PFSK-1 (cell line): Measurements from ENCODE around the gene FZD7.

Experiments
- TAF1 ChIP-seq: IDR thresholded peaks from 2 replicates; pipeline ENCODE4 v1.6.1; 2012; ENCODE audit warnings: low read length, control low read depth, borderline replicate concordance; ENCODE audit not compliant: insufficient read depth
- TF ChIP-seq, protein P1 (sequence below), 2 experiments: IDR thresholded peaks; 2 replicates each; pipeline versions ENCODE4 v1.6.1 to v1.8.0; 2011 to 2012; ENCODE audit warnings: low read depth in 2 of 2, low read length in 2 of 2, control low read depth in 1 of 2, inconsistent platforms in 1 of 2, mild to moderate bottlenecking in 1 of 2, moderate library complexity in 1 of 2; ENCODE audit not compliant: insufficient read depth in 1 of 2

DNA sequence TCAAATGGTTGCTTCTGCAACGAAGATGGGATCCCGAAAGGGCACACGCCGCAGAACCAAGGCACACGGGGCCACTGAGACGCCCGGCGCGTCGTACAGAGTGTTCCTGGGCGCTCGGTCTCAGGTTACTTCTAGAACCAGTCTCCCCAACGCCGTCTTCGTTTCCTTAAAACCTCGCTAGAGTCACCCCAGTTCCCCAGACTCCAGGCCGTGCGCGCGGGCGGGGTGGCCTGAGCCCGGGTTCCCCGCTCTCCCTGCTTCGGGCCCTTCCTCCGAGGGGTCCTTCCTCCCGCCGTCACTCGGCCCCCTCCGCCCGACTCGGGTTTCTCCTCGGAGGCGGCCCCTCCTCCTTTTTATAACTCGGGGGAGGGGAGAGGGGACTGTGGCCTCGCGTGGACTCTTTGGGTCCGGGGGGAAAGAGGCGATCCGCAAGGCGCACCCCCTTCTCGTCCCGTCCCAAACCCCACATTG lies 774 bp upstream of the FZD7 start:
- TF ChIP-seq TAF1 = no peak
- TF ChIP-seq, protein P1, sequence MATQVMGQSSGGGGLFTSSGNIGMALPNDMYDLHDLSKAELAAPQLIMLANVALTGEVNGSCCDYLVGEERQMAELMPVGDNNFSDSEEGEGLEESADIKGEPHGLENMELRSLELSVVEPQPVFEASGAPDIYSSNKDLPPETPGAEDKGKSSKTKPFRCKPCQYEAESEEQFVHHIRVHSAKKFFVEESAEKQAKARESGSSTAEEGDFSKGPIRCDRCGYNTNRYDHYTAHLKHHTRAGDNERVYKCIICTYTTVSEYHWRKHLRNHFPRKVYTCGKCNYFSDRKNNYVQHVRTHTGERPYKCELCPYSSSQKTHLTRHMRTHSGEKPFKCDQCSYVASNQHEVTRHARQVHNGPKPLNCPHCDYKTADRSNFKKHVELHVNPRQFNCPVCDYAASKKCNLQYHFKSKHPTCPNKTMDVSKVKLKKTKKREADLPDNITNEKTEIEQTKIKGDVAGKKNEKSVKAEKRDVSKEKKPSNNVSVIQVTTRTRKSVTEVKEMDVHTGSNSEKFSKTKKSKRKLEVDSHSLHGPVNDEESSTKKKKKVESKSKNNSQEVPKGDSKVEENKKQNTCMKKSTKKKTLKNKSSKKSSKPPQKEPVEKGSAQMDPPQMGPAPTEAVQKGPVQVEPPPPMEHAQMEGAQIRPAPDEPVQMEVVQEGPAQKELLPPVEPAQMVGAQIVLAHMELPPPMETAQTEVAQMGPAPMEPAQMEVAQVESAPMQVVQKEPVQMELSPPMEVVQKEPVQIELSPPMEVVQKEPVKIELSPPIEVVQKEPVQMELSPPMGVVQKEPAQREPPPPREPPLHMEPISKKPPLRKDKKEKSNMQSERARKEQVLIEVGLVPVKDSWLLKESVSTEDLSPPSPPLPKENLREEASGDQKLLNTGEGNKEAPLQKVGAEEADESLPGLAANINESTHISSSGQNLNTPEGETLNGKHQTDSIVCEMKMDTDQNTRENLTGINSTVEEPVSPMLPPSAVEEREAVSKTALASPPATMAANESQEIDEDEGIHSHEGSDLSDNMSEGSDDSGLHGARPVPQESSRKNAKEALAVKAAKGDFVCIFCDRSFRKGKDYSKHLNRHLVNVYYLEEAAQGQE (IDR thresholded peaks at IDR 0.05; ENCODE audit: insufficient read depth in 1 of 2, low read depth in 2 of 2, low read length in 2 of 2) = no peak
